ENCODE measurements around the gene PKP4. TPM values are rescaled to one million over a fixed set of nuclear protein-coding genes. Genes with fewer than 3 reads are reported as not detected.

PKP4 gene
- total RNA-seq, 1 experiment from 2014 or later, result 147 TPM

GRCh38 chr2:158478237-158478636 lies 21.5 kb downstream of the PKP4 start:
- ChIA-PET CTCF (no interaction called here), POLR2A (no interaction called here)
- no peak for TF ChIP-seq CTCF (IDR thresholded peaks at IDR 0.05; ENCODE audit: insufficient read depth in 1 of 2, low read depth in 1 of 2, low read length in 1 of 2, severe bottlenecking in 1 of 2, unreplicated experiment in 1 of 2)
- H3K4me3 ChIP-seq (ENCODE audit: low read depth, low read length), result no peak overlapping the region
- Mint-ChIP-seq H3K4me3 (ENCODE audit: unreplicated experiment) (no peak overlapping the region), H3K36me3 (ENCODE audit: insufficient read depth, unreplicated experiment) (peaks cover 32% of the 10 kb centered on the region), H3K4me1 (ENCODE audit: low read depth, unreplicated experiment) (peaks cover 4% of the 10 kb centered on the region), H3K9me3 (ENCODE audit: unreplicated experiment) (peaks cover 4% of the 10 kb centered on the region), H3K27ac (ENCODE audit: unreplicated experiment) (no peak overlapping the region), H3K27me3 (ENCODE audit: insufficient read depth, unreplicated experiment) (no peaks in the 10 kb centered on the region)
- H3K4me1 ChIP-seq, result 0 out of 2 replicates have a peak, but pooled peaks cover 6% of the 10 kb centered on the region
- BruUV-seq (replicated peaks), result no TSS peak
- H3K9me3 ChIP-seq, result no peaks in the 10 kb centered on the region
- no peaks in the 10 kb centered on the region for H3K36me3 ChIP-seq (ENCODE audit: control insufficient read depth, insufficient read depth, low read length)
- H3K27me3 ChIP-seq (replicated peaks; ENCODE audit: control insufficient read depth, insufficient read depth, low read length), result no peaks in the 10 kb centered on the region
- DNase-seq, result no peak
- intact Hi-C loops (cut with micrococcal nuclease; ENCODE audit: unreplicated experiment), result no loop called here

GRCh38 chr2:158478816-158479215 lies 22.1 kb downstream of the PKP4 start:
- Mint-ChIP-seq H3K4me1 (ENCODE audit: low read depth, unreplicated experiment) (peaks cover 7% of the 10 kb centered on the region), H3K27me3 (ENCODE audit: insufficient read depth, unreplicated experiment) (no peaks in the 10 kb centered on the region)

GRCh38 chr2:158481116-158481515 lies 24.4 kb downstream of the PKP4 start:
- Mint-ChIP-seq H3K4me3 (ENCODE audit: unreplicated experiment) (no peak overlapping the region), H3K27ac (ENCODE audit: unreplicated experiment) (no peak overlapping the region), H3K9me3 (ENCODE audit: unreplicated experiment) (peaks cover 9% of the 10 kb centered on the region), H3K4me1 (ENCODE audit: low read depth, unreplicated experiment) (peaks cover 7% of the 10 kb centered on the region), H3K27me3 (ENCODE audit: insufficient read depth, unreplicated experiment) (no peaks in the 10 kb centered on the region), H3K36me3 (ENCODE audit: insufficient read depth, unreplicated experiment) (peaks cover 17% of the 10 kb centered on the region)
- H3K4me1 ChIP-seq, result 0 out of 2 replicates have a peak, but pooled peaks cover 6% of the 10 kb centered on the region
- ChIA-PET POLR2A (no interaction called here), CTCF (no interaction called here)
- no peaks in the 10 kb centered on the region for H3K36me3 ChIP-seq (ENCODE audit: control insufficient read depth, insufficient read depth, low read length)
- intact Hi-C loops (cut with micrococcal nuclease; ENCODE audit: unreplicated experiment), result no loop called here
- BruUV-seq (replicated peaks), result no TSS peak
- no peaks in the 10 kb centered on the region for H3K9me3 ChIP-seq
- no peak overlapping the region for H3K4me3 ChIP-seq (ENCODE audit: low read depth, low read length)
- no peaks in the 10 kb centered on the region for H3K27me3 ChIP-seq (replicated peaks; ENCODE audit: control insufficient read depth, insufficient read depth, low read length)
- TF ChIP-seq CTCF (IDR thresholded peaks at IDR 0.05; ENCODE audit: insufficient read depth in 1 of 2, low read depth in 1 of 2, low read length in 1 of 2, severe bottlenecking in 1 of 2, unreplicated experiment in 1 of 2), result no peak
- no peak for DNase-seq

More at GRCh38 chr2:158478816-158479215, 22.1 kb downstream of the PKP4 start:
- POLR2A ChIA-PET, result no interaction called here
- Mint-ChIP-seq H3K27ac (ENCODE audit: unreplicated experiment) (no peak overlapping the region), H3K36me3 (ENCODE audit: insufficient read depth, unreplicated experiment) (peaks cover 31% of the 10 kb centered on the region), H3K9me3 (ENCODE audit: unreplicated experiment) (peaks cover 9% of the 10 kb centered on the region), H3K4me3 (ENCODE audit: unreplicated experiment) (no peak overlapping the region)
- CTCF ChIA-PET, result no interaction called here
- Histone ChIP-seq H3K4me1 (0 out of 2 replicates have a peak, but pooled peaks cover 6% of the 10 kb centered on the region), H3K9me3 (no peaks in the 10 kb centered on the region), H3K36me3 (ENCODE audit: control insufficient read depth, insufficient read depth, low read length) (no peaks in the 10 kb centered on the region), H3K27me3 (replicated peaks; ENCODE audit: control insufficient read depth, insufficient read depth, low read length) (no peaks in the 10 kb centered on the region), H3K4me3 (ENCODE audit: low read depth, low read length) (no peak overlapping the region)
- BruUV-seq (replicated peaks), result no TSS peak
- intact Hi-C loops (cut with micrococcal nuclease; ENCODE audit: unreplicated experiment), result no loop called here
- no peak for DNase-seq
- TF ChIP-seq CTCF (IDR thresholded peaks at IDR 0.05; ENCODE audit: insufficient read depth in 1 of 2, low read depth in 1 of 2, low read length in 1 of 2, severe bottlenecking in 1 of 2, unreplicated experiment in 1 of 2), result no peak
